Parathyroid adenoma (tissue), 2 donors: ENCODE results near the gene TMBIM4.
A peak's percentile ranks its signal among the peaks of the same experiment; 100 is the strongest.

Source experiments
- H2AFZ ChIP-seq: fragments of 300-600 bp; sonication (generic); one replicate; pipeline ENCODE4 v1.7.0; 2017; ENCODE audit warnings: antibody characterized with exemption, mild to moderate bottlenecking
- H3K27ac ChIP-seq: fragments of 300-600 bp; sonication (generic); one replicate; pipeline ENCODE4 v1.7.0; 2017
- H3K27me3 ChIP-seq: fragments of 300-600 bp; sonication (generic); one replicate; pipeline ENCODE4 v1.7.0; 2017; ENCODE audit warnings: low read length; ENCODE audit not compliant: control insufficient read depth, insufficient read depth
- H3K36me3 ChIP-seq: fragments of 300-600 bp; sonication (generic); one replicate; pipeline ENCODE4 v1.7.0; 2017; ENCODE audit warnings: low read length; ENCODE audit not compliant: control insufficient read depth, insufficient read depth
- H3K4me1 ChIP-seq: fragments of 300-600 bp; sonication (generic); one replicate; pipeline ENCODE4 v1.7.0; 2017; ENCODE audit warnings: control low read depth
- H3K4me2 ChIP-seq: fragments of 300-600 bp; sonication (generic); one replicate; pipeline ENCODE4 v1.7.0; 2017; ENCODE audit warnings: low read length
- H3K4me3 ChIP-seq: fragments of 300-600 bp; sonication (generic); one replicate; pipeline ENCODE4 v1.7.0; 2017; ENCODE audit warnings: low read depth, low read length
- H3K79me2 ChIP-seq: fragments of 300-600 bp; sonication (generic); one replicate; pipeline ENCODE4 v1.7.0; 2017; ENCODE audit warnings: control low read depth
- H3K9ac ChIP-seq: fragments of 300-600 bp; sonication (generic); one replicate; pipeline ENCODE4 v1.7.0; 2017; ENCODE audit warnings: mild to moderate bottlenecking
- H3K9me3 ChIP-seq: fragments of 300-600 bp; sonication (generic); one replicate; pipeline ENCODE4 v1.7.0; 2017; ENCODE audit warnings: low read length; ENCODE audit not compliant: control insufficient read depth
- TF ChIP-seq, protein P1 (sequence below): fragments of 300-600 bp; sonication (generic); IDR thresholded peaks from one replicate; pipeline ENCODE4 v1.7.0; 2017; ENCODE audit warnings: antibody characterized with exemption, mild to moderate bottlenecking
- donor health status: primary hyperparathyroidism.

TMBIM4 gene

DNA sequence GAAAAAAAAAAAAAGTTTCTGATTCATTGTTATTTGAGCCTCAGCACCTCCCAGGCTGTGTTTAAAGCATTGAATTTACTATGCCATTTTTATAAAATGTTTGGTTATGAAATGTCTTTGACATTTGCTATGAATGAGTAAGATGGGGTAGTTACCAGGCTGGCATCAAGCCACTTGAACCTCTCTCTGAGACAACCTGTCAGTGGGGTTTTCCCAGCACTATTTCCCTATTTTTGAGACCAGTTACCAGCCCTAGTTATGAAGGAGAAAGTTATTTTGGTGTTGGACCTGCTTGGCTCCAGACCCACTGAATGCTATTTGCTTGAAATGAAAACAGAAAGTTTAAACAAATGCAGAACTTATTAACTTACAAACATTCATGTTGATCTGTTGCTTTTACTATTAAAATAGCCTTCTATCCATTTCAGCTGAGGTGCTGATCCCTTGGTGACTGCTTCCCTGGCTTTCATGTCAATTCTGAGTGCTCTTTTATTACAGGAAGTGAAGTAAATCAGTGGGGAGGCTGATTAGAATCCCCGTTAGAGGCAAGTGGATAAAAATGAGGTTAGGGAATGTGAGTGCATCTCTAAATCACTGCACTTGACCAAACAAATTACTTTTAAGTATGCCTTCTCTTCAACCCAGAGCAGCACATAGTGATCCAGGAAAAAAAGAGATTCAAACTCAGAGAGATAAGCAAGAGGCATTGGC, 77.1 kb downstream of the TMBIM4 start:
- no peaks in the 10 kb centered on the region for H3K27me3 ChIP-seq
- H3K4me2 ChIP-seq: no peak overlapping the region
- no peak overlapping the region for H2AFZ ChIP-seq
- no peaks in the 10 kb centered on the region for H3K36me3 ChIP-seq
- no peak overlapping the region for H3K27ac ChIP-seq
- H3K79me2 ChIP-seq: no peaks in the 10 kb centered on the region
- TF ChIP-seq, protein P1, sequence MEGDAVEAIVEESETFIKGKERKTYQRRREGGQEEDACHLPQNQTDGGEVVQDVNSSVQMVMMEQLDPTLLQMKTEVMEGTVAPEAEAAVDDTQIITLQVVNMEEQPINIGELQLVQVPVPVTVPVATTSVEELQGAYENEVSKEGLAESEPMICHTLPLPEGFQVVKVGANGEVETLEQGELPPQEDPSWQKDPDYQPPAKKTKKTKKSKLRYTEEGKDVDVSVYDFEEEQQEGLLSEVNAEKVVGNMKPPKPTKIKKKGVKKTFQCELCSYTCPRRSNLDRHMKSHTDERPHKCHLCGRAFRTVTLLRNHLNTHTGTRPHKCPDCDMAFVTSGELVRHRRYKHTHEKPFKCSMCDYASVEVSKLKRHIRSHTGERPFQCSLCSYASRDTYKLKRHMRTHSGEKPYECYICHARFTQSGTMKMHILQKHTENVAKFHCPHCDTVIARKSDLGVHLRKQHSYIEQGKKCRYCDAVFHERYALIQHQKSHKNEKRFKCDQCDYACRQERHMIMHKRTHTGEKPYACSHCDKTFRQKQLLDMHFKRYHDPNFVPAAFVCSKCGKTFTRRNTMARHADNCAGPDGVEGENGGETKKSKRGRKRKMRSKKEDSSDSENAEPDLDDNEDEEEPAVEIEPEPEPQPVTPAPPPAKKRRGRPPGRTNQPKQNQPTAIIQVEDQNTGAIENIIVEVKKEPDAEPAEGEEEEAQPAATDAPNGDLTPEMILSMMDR: no peak
- H3K4me3 ChIP-seq: no peak overlapping the region
- no peaks in the 10 kb centered on the region for H3K4me1 ChIP-seq
- H3K9me3 ChIP-seq: no peaks in the 10 kb centered on the region
- H3K9ac ChIP-seq: no peak overlapping the region

DNA sequence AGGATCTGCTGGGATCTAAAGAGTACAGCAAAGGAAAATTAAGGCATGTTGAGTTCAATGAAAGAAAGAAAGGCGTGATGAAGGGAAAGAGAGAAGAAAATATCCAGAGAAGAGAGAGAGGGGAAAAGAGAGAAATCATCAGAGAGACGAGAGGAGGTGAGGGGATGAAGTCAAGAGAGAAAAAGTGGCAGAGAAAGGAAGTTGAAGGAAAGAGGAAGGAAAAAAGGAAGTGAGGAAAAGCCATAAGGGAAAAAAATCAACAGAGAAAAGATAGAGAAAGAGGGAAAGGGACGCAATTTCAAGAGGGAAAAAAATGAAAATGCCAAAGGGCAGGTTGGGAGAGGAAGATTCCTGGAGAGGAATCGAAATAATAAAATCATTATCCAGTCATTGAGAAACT, 79.6 kb downstream of the TMBIM4 start:
- Histone ChIP-seq H3K36me3 (no peaks in the 10 kb centered on the region), H3K9me3 (no peaks in the 10 kb centered on the region), H3K4me3 (no peak overlapping the region), H3K9ac (no peak overlapping the region), H2AFZ (peak overlapping the region; percentile 31), H3K79me2 (no peaks in the 10 kb centered on the region), H3K27ac (no peak overlapping the region), H3K4me1 (no peaks in the 10 kb centered on the region), H3K4me2 (no peak overlapping the region), H3K27me3 (no peaks in the 10 kb centered on the region)
- TF ChIP-seq, protein P1: no peak

DNA sequence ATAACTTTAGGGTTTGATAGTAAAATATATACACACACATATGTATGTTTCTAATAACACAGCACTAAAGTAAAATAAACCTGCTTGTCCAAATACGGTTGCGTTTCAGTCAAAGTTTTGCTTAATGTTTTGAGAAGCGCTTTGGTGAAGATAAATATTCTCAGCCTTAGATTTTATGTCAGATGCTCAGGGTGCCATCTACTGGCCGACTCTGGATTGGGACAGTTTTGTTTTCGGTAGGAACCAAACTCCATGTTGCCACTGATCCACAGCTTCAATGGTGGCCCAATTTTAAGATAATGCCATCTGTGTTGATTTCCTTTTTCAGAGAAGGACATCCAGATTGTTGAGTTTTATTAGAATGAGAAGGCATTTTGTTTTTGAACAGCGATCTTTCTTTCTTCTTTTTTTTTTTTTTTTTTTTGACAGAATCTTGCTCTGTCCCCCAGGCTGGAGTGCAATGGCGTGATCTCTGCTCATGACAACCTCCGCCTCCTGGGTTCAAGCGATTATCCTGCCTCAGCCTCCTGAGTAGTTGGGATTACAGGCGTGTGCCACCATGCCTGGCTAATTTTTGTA, 82.3 kb downstream of the TMBIM4 start:
- Histone ChIP-seq H3K4me2 (no peak overlapping the region), H3K9ac (no peak overlapping the region), H3K4me3 (no peak overlapping the region), H3K27ac (no peak overlapping the region), H2AFZ (peak overlapping the region; percentile 27), H3K36me3 (no peaks in the 10 kb centered on the region), H3K79me2 (no peaks in the 10 kb centered on the region), H3K27me3 (no peaks in the 10 kb centered on the region), H3K4me1 (no peaks in the 10 kb centered on the region), H3K9me3 (no peaks in the 10 kb centered on the region)
- TF ChIP-seq, protein P1: peak; percentile 64

DNA sequence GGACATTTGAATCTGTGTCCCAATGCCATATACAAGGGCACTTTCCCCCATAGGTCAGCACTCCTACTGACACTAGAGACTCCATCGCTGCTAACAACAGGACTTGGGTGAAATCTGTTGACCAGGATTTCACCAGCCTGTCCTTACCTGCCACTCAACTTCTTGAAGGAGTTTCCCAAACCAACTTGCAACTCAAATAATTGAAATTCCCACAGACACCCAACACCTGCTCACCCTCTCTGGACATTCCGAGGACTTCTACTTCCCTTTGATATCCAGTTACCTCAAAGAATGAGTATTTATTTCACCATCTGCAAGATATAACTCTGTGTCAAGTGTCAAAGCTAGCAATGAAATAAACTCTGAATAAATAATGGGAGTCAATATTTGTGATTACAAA, 83.8 kb downstream of the TMBIM4 start:
- Histone ChIP-seq H3K4me2 (no peak overlapping the region), H3K27ac (no peak overlapping the region), H3K9ac (no peak overlapping the region), H3K4me3 (no peak overlapping the region), H2AFZ (no peak overlapping the region), H3K79me2 (no peaks in the 10 kb centered on the region), H3K27me3 (no peaks in the 10 kb centered on the region), H3K4me1 (no peaks in the 10 kb centered on the region), H3K36me3 (no peaks in the 10 kb centered on the region), H3K9me3 (no peaks in the 10 kb centered on the region)
- TF ChIP-seq, protein P1: no peak
